GM23248 (cell line): ENCODE measurements around the gene IGF2BP3. TPM values are rescaled to one million over a fixed set of nuclear protein-coding genes. Genes with fewer than 3 reads are reported as not detected.

Experiments used
- DNase-seq: peaks from one replicate; pipeline ENCODE4 v3.0.0-alpha.2; 2015
- H2AFZ ChIP-seq: fragments of 200-600 bp; sonication (generic); 2 replicates; pipeline ENCODE4 v1.6.1; 2016; ENCODE audit warnings: antibody characterized with exemption
- H3F3A ChIP-seq: fragments of 200-600 bp; sonication (generic); 2 replicates; pipeline ENCODE4 v1.6.1; 2016; ENCODE audit warnings: mild to moderate bottlenecking, antibody characterized with exemption, mixed run types; ENCODE audit not compliant: insufficient read depth
- H3K27ac ChIP-seq: fragments of 200-600 bp; sonication (generic); 2 replicates; pipeline ENCODE4 v1.5.1; 2016; ENCODE audit warnings: mild to moderate bottlenecking
- H3K27me3 ChIP-seq: fragments of 200-600 bp; sonication (generic); replicated peaks from 2 replicates; pipeline ENCODE4 v1.6.1; 2016; ENCODE audit warnings: mild to moderate bottlenecking; ENCODE audit not compliant: insufficient read depth
- H3K36me3 ChIP-seq: fragments of 200-600 bp; sonication (generic); 2 replicates; pipeline ENCODE4 v1.6.1; 2016; ENCODE audit warnings: low read depth, mild to moderate bottlenecking
- H3K4me1 ChIP-seq: fragments of 200-600 bp; sonication (generic); 2 replicates; pipeline ENCODE4 v1.6.1; 2016; ENCODE audit warnings: mild to moderate bottlenecking; ENCODE audit not compliant: insufficient read depth
- H3K4me2 ChIP-seq: fragments of 200-600 bp; sonication (generic); one replicate; pipeline ENCODE4 v1.6.1; 2016; ENCODE audit warnings: mild to moderate bottlenecking; ENCODE audit not compliant: unreplicated experiment
- H3K4me3 ChIP-seq: fragments of 200-600 bp; sonication (generic); 2 replicates; pipeline ENCODE4 v1.5.1; 2016; ENCODE audit warnings: mild to moderate bottlenecking
- H3K79me2 ChIP-seq: fragments of 200-600 bp; sonication (generic); 2 replicates; pipeline ENCODE4 v1.6.1; 2016; ENCODE audit warnings: mild to moderate bottlenecking; ENCODE audit not compliant: insufficient read depth
- H3K9ac ChIP-seq: fragments of 200-600 bp; sonication (generic); 2 replicates; pipeline ENCODE4 v1.6.1; 2016; ENCODE audit warnings: mild to moderate bottlenecking
- H3K9me2 ChIP-seq: fragments of 200-600 bp; sonication (generic); 2 replicates; pipeline ENCODE4 v1.6.1; 2016; ENCODE audit warnings: mixed run types, mild to moderate bottlenecking, moderate library complexity; ENCODE audit not compliant: insufficient read depth
- H3K9me3 ChIP-seq: fragments of 200-600 bp; sonication (generic); one replicate; pipeline ENCODE4 v1.6.1; 2017; ENCODE audit warnings: low read depth
- H4K20me1 ChIP-seq: fragments of 200-600 bp; sonication (generic); 2 replicates; pipeline ENCODE4 v1.6.0; 2016; ENCODE audit not compliant: insufficient read depth
- EZH2 ChIP-seq: fragments of 200-600 bp; sonication (generic); IDR thresholded peaks from 2 replicates; pipeline ENCODE4 v1.6.1; 2018; ENCODE audit warnings: antibody characterized with exemption, mild to moderate bottlenecking; ENCODE audit not compliant: insufficient read depth, poor library complexity, severe bottlenecking
- EZH2phosphoT487 ChIP-seq: fragments of 200-600 bp; sonication (generic); IDR thresholded peaks from 2 replicates; pipeline ENCODE4 v1.6.1; 2018; ENCODE audit warnings: antibody characterized with exemption, moderate library complexity, mild to moderate bottlenecking, low read depth; ENCODE audit not compliant: insufficient read depth
- WGBS, 2 experiments: methylation state at CpG; one replicate each; pipeline ENCODE4 v1.1.6; 2015 to 2017; ENCODE audit warnings: low lambda C conversion rate in 2 of 2, low coverage in 1 of 2; ENCODE audit errors: missing lambda C conversion rate in 2 of 2; 5-methylcytosine and 5-hydroxymethylcytosine counted together
- in situ Hi-C: fragments of 300-500 bp; cut with MboI; formaldehyde crosslinking; loops from 2 replicates; pipeline ENCODE4 v1.15.0; 2020
- polyA plus RNA-seq: library from polyadenylated mRNA; unstranded; fragments of >200 nt; fragmentation: Nextera tagmentation; extraction: Ambion mirVana; gene quantifications from 2 replicates; pipeline ENCODE4 v1.2.1, GENCODE V29; 2016
- total RNA-seq: library from RNA; depleted of rRNA; stranded (reverse); fragments of >200 nt; shearing (Covaris generic); gene quantifications from 2 replicates; pipeline ENCODE4 v1.2.3, GENCODE V29; 2014

IGF2BP3 gene
- total and polyA plus RNA-seq, 2 experiments from 2014 or later = 7.6 to 18.2 TPM

- peaks cover 14% of the 10 kb centered on the region for H3K79me2 ChIP-seq
- peak; percentile 59 for DNase-seq
- peak overlapping the region; percentile 29 for H3K4me2 ChIP-seq
- no peak overlapping the region for H3K9ac ChIP-seq
- 0 out of 2 replicates have a peak, but pooled peaks cover 5% of the 10 kb centered on the region for H4K20me1 ChIP-seq
- H3K9me3 ChIP-seq = no peaks in the 10 kb centered on the region
- peaks cover 5% of the 10 kb centered on the region; the same call in 1 of the 2 replicates for H3K36me3 ChIP-seq
- WGBS, 2 experiments = 16 to 19% methylated on average over 6 of the region's 6 CpGs
- H3K4me3 ChIP-seq = 0 out of 2 replicates have a peak overlapping the region, but pooled peaks have one; percentile 3
- H3K27me3 ChIP-seq = no peaks in the 10 kb centered on the region
- TF ChIP-seq EZH2 (no peak), EZH2phosphoT487 (no peak)
- peaks cover 19% of the 10 kb centered on the region for H3K4me1 ChIP-seq
- 0 out of 2 replicates have a peak overlapping the region, but pooled peaks have one; percentile 0 for H3K27ac ChIP-seq
- in situ Hi-C loops = no loop called here
- H2AFZ ChIP-seq = no peak overlapping the region
- no peaks in the 10 kb centered on the region for H3K9me2 ChIP-seq
- peaks cover 24% of the 10 kb centered on the region; the same call in 1 of the 2 replicates for H3F3A ChIP-seq
These were observed 112.8 kb downstream of the IGF2BP3 start for GRCh38 chr7:23357190-23358093.

GRCh38 chr7:23356726-23357125 lies 113.6 kb downstream of the IGF2BP3 start:
- H3K4me2 ChIP-seq = peak overlapping the region; percentile 29
- TF ChIP-seq EZH2phosphoT487 (0 out of 2 replicates have a peak, but pooled peaks have one; percentile 40), EZH2 (no peak)
- no peaks in the 10 kb centered on the region for H3K27me3 ChIP-seq
- H2AFZ ChIP-seq = no peak overlapping the region
- H3K4me1 ChIP-seq = peaks cover 19% of the 10 kb centered on the region
- H3F3A ChIP-seq = peaks cover 24% of the 10 kb centered on the region; the same call in 1 of the 2 replicates
- peaks cover 18% of the 10 kb centered on the region for H3K79me2 ChIP-seq
- H3K9me2 ChIP-seq = no peaks in the 10 kb centered on the region
- peaks cover 5% of the 10 kb centered on the region; the same call in 1 of the 2 replicates for H3K36me3 ChIP-seq
- peak; percentile 73 for DNase-seq
- in situ Hi-C loops = no loop called here
- no peak overlapping the region for H3K4me3 ChIP-seq
- 13% methylated on average over 3 of the region's 3 CpGs for WGBS, 2 experiments
- peak overlapping the region; percentile 13; the same call in 1 of the 2 replicates for H3K27ac ChIP-seq
- H3K9me3 ChIP-seq = no peaks in the 10 kb centered on the region
- H4K20me1 ChIP-seq = 0 out of 2 replicates have a peak, but pooled peaks cover 5% of the 10 kb centered on the region
- no peak overlapping the region for H3K9ac ChIP-seq

GRCh38 chr7:23356168-23356567 lies 114.1 kb downstream of the IGF2BP3 start:
- Histone ChIP-seq H2AFZ (no peak overlapping the region), H3K27me3 (no peaks in the 10 kb centered on the region), H4K20me1 (0 out of 2 replicates have a peak, but pooled peaks cover 5% of the 10 kb centered on the region), H3K4me2 (no peak overlapping the region), H3K79me2 (peaks cover 20% of the 10 kb centered on the region), H3K9me3 (no peaks in the 10 kb centered on the region), H3K36me3 (peaks cover 5% of the 10 kb centered on the region; the same call in 1 of the 2 replicates), H3K9me2 (no peaks in the 10 kb centered on the region), H3K4me1 (peaks cover 19% of the 10 kb centered on the region), H3F3A (peaks cover 24% of the 10 kb centered on the region; the same call in 1 of the 2 replicates), H3K9ac (no peak overlapping the region), H3K27ac (peak overlapping the region; percentile 13; the same call in 1 of the 2 replicates), H3K4me3 (no peak overlapping the region)
- TF ChIP-seq EZH2phosphoT487 (no peak), EZH2 (no peak)
- WGBS, 2 experiments = 81 to 93% methylated on average over 3 of the region's 3 CpGs
- in situ Hi-C loops = no loop called here
- DNase-seq = no peak

- Histone ChIP-seq H3K9me2 (no peaks in the 10 kb centered on the region), H3K36me3 (no peaks in the 10 kb centered on the region), H3K27me3 (no peaks in the 10 kb centered on the region), H3K4me3 (no peak overlapping the region), H3K9me3 (no peaks in the 10 kb centered on the region), H3K79me2 (peaks cover 20% of the 10 kb centered on the region; the same call in 1 of the 2 replicates), H3F3A (peaks cover 42% of the 10 kb centered on the region), H3K9ac (no peak overlapping the region), H3K4me1 (peaks cover 45% of the 10 kb centered on the region), H4K20me1 (no peaks in the 10 kb centered on the region), H3K27ac (no peak overlapping the region), H2AFZ (no peak overlapping the region), H3K4me2 (no peak overlapping the region)
- in situ Hi-C loops = no loop called here
- TF ChIP-seq EZH2phosphoT487 = no peak
- no peak for TF ChIP-seq EZH2
- WGBS, 2 experiments = 97 to 100% methylated on average over 5 of the region's 5 CpGs
- no peak for DNase-seq
These were observed 117.1 kb downstream of the IGF2BP3 start for GRCh38 chr7:23353172-23353571.
